ENCODE measurements around the gene COX20. TPM values are rescaled to one million over a fixed set of nuclear protein-coding genes. Genes with fewer than 3 reads are reported as not detected.

Gene COX20
- total and polyA plus RNA-seq, 2 of the 13 experiments (the other 11 are each of a cell fraction or from before 2014, with no cell fraction given), result 34.4 to 95.8 TPM

GRCh38 chr1:244830639-244831038 is 4.8 kb upstream of the COX20 start:
- TF ChIP-seq ZNF788 (CRISPR knock-in tag; IDR thresholded peaks at IDR 0.05; ENCODE audit: borderline replicate concordance), result no peak
- no peak for TF ChIP-seq ZNF772 (CRISPR knock-in tag; IDR thresholded peaks at IDR 0.05)
- TF ChIP-seq ZNF564 (CRISPR knock-in tag; IDR thresholded peaks at IDR 0.05), result no peak
- no peak for TF ChIP-seq NCOA2 (CRISPR knock-in tag; IDR thresholded peaks at IDR 0.05)
- TF ChIP-seq, protein P1, sequence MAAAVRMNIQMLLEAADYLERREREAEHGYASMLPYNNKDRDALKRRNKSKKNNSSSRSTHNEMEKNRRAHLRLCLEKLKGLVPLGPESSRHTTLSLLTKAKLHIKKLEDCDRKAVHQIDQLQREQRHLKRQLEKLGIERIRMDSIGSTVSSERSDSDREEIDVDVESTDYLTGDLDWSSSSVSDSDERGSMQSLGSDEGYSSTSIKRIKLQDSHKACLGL (CRISPR knock-in tag; IDR thresholded peaks at IDR 0.05), result no peak
- TF ChIP-seq TEAD3 (CRISPR knock-in tag; optimal IDR thresholded peaks at IDR 0.05; ENCODE audit: borderline replicate concordance), result no peak
- TF ChIP-seq ZFP36L1 (CRISPR knock-in tag; IDR thresholded peaks at IDR 0.05), result no peak
- TF ChIP-seq, protein P2, sequence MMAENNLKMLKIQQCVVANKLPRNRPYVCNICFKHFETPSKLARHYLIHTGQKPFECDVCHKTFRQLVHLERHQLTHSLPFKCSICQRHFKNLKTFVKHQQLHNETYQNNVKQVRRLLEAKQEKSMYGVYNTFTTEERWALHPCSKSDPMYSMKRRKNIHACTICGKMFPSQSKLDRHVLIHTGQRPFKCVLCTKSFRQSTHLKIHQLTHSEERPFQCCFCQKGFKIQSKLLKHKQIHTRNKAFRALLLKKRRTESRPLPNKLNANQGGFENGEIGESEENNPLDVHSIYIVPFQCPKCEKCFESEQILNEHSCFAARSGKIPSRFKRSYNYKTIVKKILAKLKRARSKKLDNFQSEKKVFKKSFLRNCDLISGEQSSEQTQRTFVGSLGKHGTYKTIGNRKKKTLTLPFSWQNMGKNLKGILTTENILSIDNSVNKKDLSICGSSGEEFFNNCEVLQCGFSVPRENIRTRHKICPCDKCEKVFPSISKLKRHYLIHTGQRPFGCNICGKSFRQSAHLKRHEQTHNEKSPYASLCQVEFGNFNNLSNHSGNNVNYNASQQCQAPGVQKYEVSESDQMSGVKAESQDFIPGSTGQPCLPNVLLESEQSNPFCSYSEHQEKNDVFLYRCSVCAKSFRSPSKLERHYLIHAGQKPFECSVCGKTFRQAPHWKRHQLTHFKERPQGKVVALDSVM (CRISPR knock-in tag; IDR thresholded peaks at IDR 0.05), result no peak
- no peak for TF ChIP-seq BHLHE40 (IDR thresholded peaks at IDR 0.05; ENCODE audit: low read length)
- TF ChIP-seq ZNF749 (CRISPR knock-in tag; IDR thresholded peaks at IDR 0.05; ENCODE audit: borderline replicate concordance), result no peak
- no peak for TF ChIP-seq ZNF460 (CRISPR knock-in tag; IDR thresholded peaks at IDR 0.05; ENCODE audit: borderline replicate concordance)
- TF ChIP-seq ZNF597 (CRISPR knock-in tag; IDR thresholded peaks at IDR 0.05), result no peak
- TF ChIP-seq PHB2 (IDR thresholded peaks at IDR 0.05; ENCODE audit: partially characterized antibody), result no peak
- Histone ChIP-seq H3K27ac (ENCODE audit: extremely low read length, insufficient read depth, low read length) (no peak overlapping the region), H3K27me3 (ENCODE audit: control insufficient read depth in 1 of 2, insufficient read depth in 2 of 2, low read length in 2 of 2) (no peaks in the 10 kb centered on the region; a peak in 1 of 5 replicates), H3K4me2 (ENCODE audit: low read depth, low read length) (no peak overlapping the region), H3K9ac (ENCODE audit: insufficient read depth, low read depth, low read length) (no peak overlapping the region), H3K36me3 (replicated peaks in 1 of 2; ENCODE audit: control insufficient read depth in 1 of 2, insufficient read depth in 2 of 2, low read length in 2 of 2) (no peaks in the 10 kb centered on the region), H2AFZ (ENCODE audit: low read length) (no peak overlapping the region), H3K9me3 (ENCODE audit: low read length) (no peaks in the 10 kb centered on the region), H4K20me1 (ENCODE audit: insufficient read depth, low read length) (no peaks in the 10 kb centered on the region), H3K4me3 (replicated peaks in 1 of 3; ENCODE audit: insufficient read depth in 1 of 3, low read depth in 2 of 3, low read length in 3 of 3) (no peak overlapping the region), H3K79me2 (ENCODE audit: insufficient read depth, low read length) (peaks cover 1% of the 10 kb centered on the region), H3K4me1 (ENCODE audit: insufficient read depth, low read length) (peaks cover 35% of the 10 kb centered on the region)
- in situ Hi-C loops (cut with HindIII; ENCODE audit: extremely low pct_ligation_motif_present, low pct_unique_long_range_greater_than_20kb) (no loop called here), intact Hi-C loops (cut with micrococcal nuclease; ENCODE audit: unreplicated experiment) (loop anchor here (5.0 to 10.0 kb wide), 2 partner anchors 178 to 376 kb away; partner anchors contain the start of genes ADSS2 and DESI2)
- no peak for DNase-seq (ENCODE audit: low spot score)
- no TSS peak for BruUV-seq (replicated peaks)
- ATAC-seq, result no peak
- POLR2A ChIA-PET, result interaction anchor here (2.4 kb wide), 1 partner anchor 13 kb away, joined by 10 read pairs; no protein-coding TSS in a partner anchor
- WGBS (ENCODE audit: low lambda C conversion rate), result 82% methylated on average over 3 of the region's 3 CpGs
- FAIRE-seq, result no peak
- CTCF ChIA-PET (ENCODE audit: low intra/inter-chr PET ratio, low total read pairs), result no interaction called here

Measured in HepG2 (cell line).